Endothelial cell of umbilical vein (primary cell): Measurements from ENCODE around the gene INSYN2B.

Source experiments
- FOS ChIP-seq: IDR thresholded peaks from 2 replicates; pipeline ENCODE4 v1.6.1; 2011; ENCODE audit warnings: mild to moderate bottlenecking, low read length, moderate library complexity, borderline replicate concordance; ENCODE audit not compliant: insufficient read depth
- POLR2A ChIP-seq: IDR thresholded peaks from 2 replicates; pipeline ENCODE4 v1.6.1; 2012; ENCODE audit warnings: low read depth, mild to moderate bottlenecking, control low read depth, low read length
- TF ChIP-seq, protein P1 (sequence below), 2 donors: IDR thresholded peaks; 1 replicate in 1 of 2; 2 replicates in 1 of 2; pipeline ENCODE4 v1.5.1; 2011; ENCODE audit warnings: low read length in 2 of 2, mild to moderate bottlenecking in 2 of 2, moderate library complexity in 2 of 2, control low read depth in 1 of 2, inconsistent platforms in 1 of 2, low read depth in 1 of 2; ENCODE audit not compliant: insufficient read depth in 1 of 2; ENCODE audit errors: extremely low read depth in 1 of 2

DNA sequence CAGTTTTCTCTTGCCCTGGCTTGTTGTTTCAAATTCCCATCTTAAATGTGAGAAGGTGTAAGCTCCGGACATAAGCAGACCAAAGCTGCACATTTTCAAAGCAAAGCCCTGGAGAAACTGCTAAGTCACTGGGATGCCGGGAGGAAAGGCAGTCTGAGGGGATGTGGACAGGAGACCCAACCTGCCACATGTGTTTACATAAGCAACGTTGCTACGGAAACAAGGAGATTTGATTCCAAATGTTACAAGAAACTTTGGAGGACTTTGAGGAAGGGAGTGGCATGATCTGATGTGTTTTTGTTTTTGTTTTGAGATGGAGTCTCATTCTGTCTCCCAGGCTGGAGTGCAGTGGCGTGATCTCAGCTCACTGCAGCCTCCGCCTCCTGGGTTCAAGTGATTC is 25.7 kb upstream of the INSYN2B start:
- TF ChIP-seq, protein P1, sequence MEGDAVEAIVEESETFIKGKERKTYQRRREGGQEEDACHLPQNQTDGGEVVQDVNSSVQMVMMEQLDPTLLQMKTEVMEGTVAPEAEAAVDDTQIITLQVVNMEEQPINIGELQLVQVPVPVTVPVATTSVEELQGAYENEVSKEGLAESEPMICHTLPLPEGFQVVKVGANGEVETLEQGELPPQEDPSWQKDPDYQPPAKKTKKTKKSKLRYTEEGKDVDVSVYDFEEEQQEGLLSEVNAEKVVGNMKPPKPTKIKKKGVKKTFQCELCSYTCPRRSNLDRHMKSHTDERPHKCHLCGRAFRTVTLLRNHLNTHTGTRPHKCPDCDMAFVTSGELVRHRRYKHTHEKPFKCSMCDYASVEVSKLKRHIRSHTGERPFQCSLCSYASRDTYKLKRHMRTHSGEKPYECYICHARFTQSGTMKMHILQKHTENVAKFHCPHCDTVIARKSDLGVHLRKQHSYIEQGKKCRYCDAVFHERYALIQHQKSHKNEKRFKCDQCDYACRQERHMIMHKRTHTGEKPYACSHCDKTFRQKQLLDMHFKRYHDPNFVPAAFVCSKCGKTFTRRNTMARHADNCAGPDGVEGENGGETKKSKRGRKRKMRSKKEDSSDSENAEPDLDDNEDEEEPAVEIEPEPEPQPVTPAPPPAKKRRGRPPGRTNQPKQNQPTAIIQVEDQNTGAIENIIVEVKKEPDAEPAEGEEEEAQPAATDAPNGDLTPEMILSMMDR (IDR thresholded peaks at IDR 0.05; ENCODE audit: extremely low read depth in 1 of 2, insufficient read depth in 1 of 2, low read depth in 1 of 2, low read length in 2 of 2) = no peak
- TF ChIP-seq FOS (no peak), POLR2A (no peak)
